ENCODE results near the gene CHRNA10. TPM values are rescaled to one million over a fixed set of nuclear protein-coding genes. Genes with fewer than 3 reads are reported as not detected.

CHRNA10 gene
- polyA plus RNA-seq, 1 of the 3 experiments (the other 2 are of a cell fraction): 1.1 TPM

GRCh38 chr11:3616721-3617460 lies 54.3 kb downstream of the CHRNA10 start:
- no peak overlapping the region for H3K4me2 ChIP-seq
- H3K9me2 ChIP-seq: no peaks in the 10 kb centered on the region
- no peak overlapping the region for H3K9ac ChIP-seq
- TF ChIP-seq GABPA (IDR thresholded peaks at IDR 0.05; ENCODE audit: low read depth): no peak
- no peak for TF ChIP-seq JUND (IDR thresholded peaks at IDR 0.05)
- TF ChIP-seq GATA2 (CRISPR knock-in tag; IDR thresholded peaks at IDR 0.05): no peak
- no peak for TF ChIP-seq USF2 (IDR thresholded peaks at IDR 0.05; ENCODE audit: borderline replicate concordance, low read depth, low read length)
- no peak for TF ChIP-seq NRF1 (IDR thresholded peaks at IDR 0.05; ENCODE audit: low read depth, low read length)
- TF ChIP-seq FOXJ3 (CRISPR knock-in tag; IDR thresholded peaks at IDR 0.05): no peak
- TF ChIP-seq RFX5 (IDR thresholded peaks at IDR 0.05; ENCODE audit: low read length): no peak
- no peak for TF ChIP-seq FOXM1 (IDR thresholded peaks at IDR 0.05; ENCODE audit: low read depth)
- no peak for TF ChIP-seq TEAD4 (IDR thresholded peaks at IDR 0.05; ENCODE audit: borderline replicate concordance, insufficient read depth)
- TF ChIP-seq PBX3 (IDR thresholded peaks at IDR 0.05): no peak
- TF ChIP-seq RXRA (IDR thresholded peaks at IDR 0.05; ENCODE audit: borderline replicate concordance, low read depth): no peak
- no peak for TF ChIP-seq IRF3 (IDR thresholded peaks at IDR 0.05; ENCODE audit: low read depth, low read length)
- no peak for TF ChIP-seq RCOR1 (IDR thresholded peaks at IDR 0.05; ENCODE audit: low read length)
- TF ChIP-seq SMC3 (IDR thresholded peaks at IDR 0.05; ENCODE audit: low read depth, low read length): no peak
- no peak for TF ChIP-seq ELF1 (IDR thresholded peaks at IDR 0.05)
- no peak overlapping the region for H3K27ac ChIP-seq (ENCODE audit: low read depth in 2 of 2, low read length in 1 of 2)
- no peaks in the 10 kb centered on the region for H3K79me2 ChIP-seq (ENCODE audit: insufficient read depth)
- POLR2A ChIA-PET: no interaction called here
- H3K4me3 ChIP-seq (ENCODE audit: low read depth in 2 of 2, low read length in 1 of 2): no peak overlapping the region
- no peaks in the 10 kb centered on the region; the same call in 1 of the 2 replicates for H3K27me3 ChIP-seq (ENCODE audit: insufficient read depth)
- 79% methylated on average over 12 of the region's 25 CpGs for WGBS (ENCODE audit: low lambda C conversion rate)
- DNase-seq: no peak
- H3F3A ChIP-seq (replicated peaks; ENCODE audit: insufficient read depth): no peaks in the 10 kb centered on the region
- H4K20me1 ChIP-seq (ENCODE audit: insufficient read depth): no peaks in the 10 kb centered on the region
- no peaks in the 10 kb centered on the region for H3K9me3 ChIP-seq
- H3K36me3 ChIP-seq (replicated peaks in 1 of 2; ENCODE audit: control insufficient read depth in 1 of 2, insufficient read depth in 2 of 2, low read length in 1 of 2): no peaks in the 10 kb centered on the region
- no peaks in the 10 kb centered on the region; a peak in 1 of 4 replicates for H3K4me1 ChIP-seq (ENCODE audit: control insufficient read depth in 1 of 2, insufficient read depth in 2 of 2, low read depth in 1 of 2, low read length in 1 of 2)
- H2AFZ ChIP-seq (ENCODE audit: low read depth): no peak overlapping the region
- CTCF ChIA-PET: no interaction called here

- no peak overlapping the region for H3K9ac ChIP-seq
- H3K9me3 ChIP-seq: no peaks in the 10 kb centered on the region
- no peaks in the 10 kb centered on the region for H3K27me3 ChIP-seq (ENCODE audit: insufficient read depth)
- H3K27ac ChIP-seq (ENCODE audit: low read depth in 2 of 2, low read length in 1 of 2): no peak overlapping the region
- H2AFZ ChIP-seq (ENCODE audit: low read depth): no peak overlapping the region
- ChIA-PET CTCF (no interaction called here), POLR2A (no interaction called here)
- H3K4me2 ChIP-seq: no peak overlapping the region
- no peaks in the 10 kb centered on the region for H3K9me2 ChIP-seq
- DNase-seq: no peak
- H3K4me3 ChIP-seq (ENCODE audit: low read depth in 2 of 2, low read length in 1 of 2): no peak overlapping the region
- no peaks in the 10 kb centered on the region for H3K36me3 ChIP-seq (replicated peaks in 1 of 2; ENCODE audit: control insufficient read depth in 1 of 2, insufficient read depth in 2 of 2, low read length in 1 of 2)
- 71% methylated on average over 6 of the region's 6 CpGs for WGBS (ENCODE audit: low lambda C conversion rate)
- TF ChIP-seq YY1 (IDR thresholded peaks at IDR 0.05; ENCODE audit: low read depth) (no peak), EP300 (IDR thresholded peaks at IDR 0.05; ENCODE audit: borderline replicate concordance in 1 of 2, low read depth in 1 of 2, low read length in 1 of 2) (no peak), RAD21 (IDR thresholded peaks at IDR 0.05; ENCODE audit: low read length) (no peak), USF2 (IDR thresholded peaks at IDR 0.05; ENCODE audit: borderline replicate concordance, low read depth, low read length) (no peak), IRF3 (IDR thresholded peaks at IDR 0.05; ENCODE audit: low read depth, low read length) (no peak), TCF12 (IDR thresholded peaks at IDR 0.05) (no peak), MXI1 (IDR thresholded peaks at IDR 0.05; ENCODE audit: low read depth, low read length) (no peak)
- no peaks in the 10 kb centered on the region for H3K79me2 ChIP-seq (ENCODE audit: insufficient read depth)
- H4K20me1 ChIP-seq (ENCODE audit: insufficient read depth): no peaks in the 10 kb centered on the region
- H3F3A ChIP-seq (replicated peaks; ENCODE audit: insufficient read depth): no peaks in the 10 kb centered on the region
- no peaks in the 10 kb centered on the region; a peak in 1 of 4 replicates for H3K4me1 ChIP-seq (ENCODE audit: control insufficient read depth in 1 of 2, insufficient read depth in 2 of 2, low read depth in 1 of 2, low read length in 1 of 2)
Measured at GRCh38 chr11:3615998-3616397, 55.2 kb downstream of the CHRNA10 start.

All from SK-N-SH (cell line).